ENCODE data around the gene OIP5.

- no peak for TF ChIP-seq CTCF (IDR thresholded peaks at IDR 0.05)
- no peak for TF ChIP-seq POLR2A (IDR thresholded peaks at IDR 0.05)
These were observed 4.7 kb upstream of the OIP5 start for GRCh38 chr15:41337047-41337446.
